HG03108 (cell line): ENCODE measurements around the gene THBS2.
"Not testable (repeated sequence)": the region's sequence is repeated elsewhere in the genome, so short reads cannot be mapped to it uniquely, and the experiment has no call there.

Experiments used
- ATAC-seq: cut with Tn5 transposase; IDR thresholded peaks from one replicate; pipeline ENCODE4 v1.9.1; 2021; ENCODE audit warnings: moderate library complexity; ENCODE audit not compliant: unreplicated experiment

The THBS2 gene

DNA sequence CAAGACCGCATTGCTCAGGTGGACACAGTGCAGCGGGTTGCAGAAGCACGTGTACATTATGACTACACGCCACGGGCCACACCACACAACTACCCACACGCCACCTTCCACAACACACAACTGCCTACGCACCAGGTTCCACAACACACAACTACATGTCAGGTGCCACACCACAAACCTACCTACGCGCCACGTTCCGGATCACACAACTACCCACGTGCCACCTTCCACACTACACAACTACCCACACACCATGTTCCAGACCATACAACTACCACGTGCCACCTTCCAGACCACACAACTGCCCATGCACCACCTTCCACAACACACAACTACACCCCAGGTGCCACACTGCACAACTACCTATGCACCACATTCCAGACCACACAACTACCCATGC is 20.5 kb downstream of the THBS2 start:
- no peak for ATAC-seq

DNA sequence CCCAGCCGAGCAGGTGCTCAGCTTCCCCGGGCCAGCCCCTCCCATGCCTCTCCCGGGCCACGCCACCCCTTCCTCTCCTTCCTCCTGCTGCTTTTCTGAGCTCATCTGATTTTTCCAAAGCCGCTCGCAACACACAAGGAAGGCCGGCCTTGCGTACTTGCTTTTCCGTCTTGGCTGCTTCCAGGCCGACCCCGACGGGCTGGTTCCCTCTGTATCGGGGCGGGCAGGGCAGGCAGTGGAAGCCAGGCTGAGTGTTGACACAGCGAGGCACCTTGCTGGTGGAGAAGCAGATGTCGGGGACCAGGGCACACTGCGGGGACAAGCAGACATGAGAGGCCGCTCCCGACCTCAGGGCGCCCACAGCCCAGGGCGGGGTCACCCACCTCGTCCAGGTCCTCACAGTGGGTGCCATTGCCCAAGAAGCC is 21.1 kb downstream of the THBS2 start:
- ATAC-seq = no peak

DNA sequence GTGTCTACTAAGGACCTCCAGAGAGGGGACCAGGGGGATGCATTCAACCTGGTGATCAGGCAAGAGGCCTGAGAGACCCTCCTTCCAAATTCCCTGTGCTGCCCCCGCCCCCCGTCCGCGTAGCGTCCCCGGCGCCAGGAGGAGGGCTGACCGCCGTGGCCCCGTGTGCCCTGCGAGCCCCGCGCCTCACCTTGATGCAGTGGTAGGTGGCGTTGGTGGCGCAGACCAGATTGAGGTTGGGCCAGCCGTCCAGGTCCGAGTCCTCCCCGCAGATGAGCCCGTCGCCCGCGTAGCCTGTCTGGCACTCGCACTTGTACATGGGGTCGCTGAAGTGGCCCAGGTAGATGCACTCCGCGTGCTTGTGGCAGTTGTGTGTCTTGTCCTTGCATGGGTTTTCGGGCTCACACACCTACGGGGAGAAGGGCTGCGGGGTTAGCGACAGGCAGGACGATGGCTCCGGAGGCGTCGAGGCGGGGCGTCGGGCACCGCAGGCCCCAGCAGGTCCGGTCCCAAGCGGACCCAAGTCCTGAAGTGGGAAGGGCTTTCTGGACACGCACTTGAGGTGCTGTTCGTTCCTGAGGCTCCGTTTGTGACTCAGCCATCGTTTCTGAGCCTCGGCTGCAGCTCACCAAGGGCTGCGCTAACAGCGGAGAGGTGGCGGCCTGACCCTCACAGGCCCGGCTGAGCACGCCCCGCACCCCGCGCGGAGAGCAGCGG is 21.7 kb downstream of the THBS2 start:
- ATAC-seq = no peak

DNA sequence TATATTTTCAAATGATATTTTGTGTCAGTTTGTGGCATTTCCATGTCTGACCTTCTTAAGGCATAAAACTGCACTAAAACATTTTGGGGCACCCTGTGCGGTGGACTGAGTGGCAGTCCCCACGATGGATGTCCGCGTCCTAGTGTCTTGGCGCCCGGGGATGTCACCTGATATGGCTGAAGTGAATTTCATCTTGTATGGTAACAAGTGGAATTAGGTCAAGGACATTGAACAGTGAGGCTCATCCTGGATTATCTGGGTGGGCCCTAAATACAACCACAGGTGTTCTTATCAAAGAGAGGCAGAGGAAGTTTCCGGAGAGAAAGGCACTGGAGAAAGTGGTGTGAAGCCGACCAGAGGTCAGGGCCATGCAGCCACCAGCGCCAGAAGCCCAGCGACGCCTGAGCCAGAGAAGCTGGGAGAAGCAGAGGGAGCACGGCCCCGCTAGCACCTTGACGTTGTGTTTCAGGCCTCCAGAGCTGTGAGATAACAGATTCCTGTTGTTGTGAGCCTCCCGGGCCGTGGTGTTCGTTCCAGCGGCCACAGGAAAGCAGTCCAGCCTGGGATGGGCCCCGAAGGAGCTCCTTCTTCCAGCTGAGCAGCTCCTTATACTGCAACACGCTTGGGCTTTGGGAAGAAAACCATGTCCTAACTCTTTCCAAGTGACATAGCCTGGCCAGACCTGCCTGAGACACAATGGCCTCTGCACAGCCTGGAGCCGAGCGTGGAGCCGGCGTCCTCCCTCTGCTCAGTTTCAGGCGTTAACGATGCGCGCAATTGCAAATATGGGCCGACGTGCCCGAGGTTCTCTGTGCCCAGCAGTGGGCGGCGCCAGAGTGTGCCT is 22.5 kb downstream of the THBS2 start:
- ATAC-seq = no peak

DNA sequence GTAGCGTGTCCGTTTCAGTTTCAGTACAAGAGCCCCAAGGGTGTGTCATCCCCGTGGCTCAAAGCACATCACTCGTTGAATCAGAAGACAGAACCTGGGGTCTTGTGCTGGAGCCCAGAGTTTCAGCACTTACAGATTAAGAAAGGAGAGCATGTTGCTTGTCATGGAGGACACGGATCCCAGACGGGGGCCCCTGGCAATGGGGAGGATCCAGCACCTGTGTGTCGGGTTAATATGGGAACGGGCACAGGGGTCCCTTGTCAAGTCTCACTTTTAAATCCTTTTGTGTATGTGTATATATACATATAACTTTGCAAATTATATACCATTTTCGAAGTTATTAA is 23.4 kb downstream of the THBS2 start:
- no peak for ATAC-seq

DNA sequence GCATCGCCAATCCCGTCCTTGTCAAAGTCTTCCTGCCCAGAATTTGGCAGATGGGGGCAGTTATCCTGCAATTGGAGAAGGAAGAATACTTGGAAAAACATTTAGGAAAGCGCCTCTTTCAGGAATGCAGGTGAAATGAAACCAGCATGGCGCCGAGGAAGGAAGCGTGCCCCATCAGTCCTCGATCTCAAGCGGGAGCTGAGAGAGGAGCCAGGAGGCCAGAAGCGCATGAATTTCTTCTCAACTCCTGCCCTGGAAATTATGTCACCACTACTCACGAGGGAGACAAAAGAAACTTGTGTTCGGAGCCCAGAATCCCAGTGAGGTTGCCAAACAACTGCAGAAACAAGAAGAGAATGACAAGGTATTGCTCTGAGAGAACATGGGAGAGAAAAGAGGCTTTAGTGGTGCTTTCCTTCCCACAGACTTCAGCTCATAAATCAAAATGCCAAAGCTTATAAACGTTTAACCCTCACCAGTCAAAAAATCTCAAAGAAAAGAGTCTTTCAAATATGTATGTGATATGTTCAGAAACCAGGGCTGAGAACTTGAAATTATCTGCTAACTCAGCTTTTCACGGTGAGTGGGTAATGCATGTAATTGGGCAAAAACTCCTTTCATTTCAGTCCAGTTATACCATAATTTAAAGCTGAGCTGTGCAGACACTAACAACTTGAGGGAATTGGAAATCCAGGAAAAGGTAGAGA is 23.9 kb downstream of the THBS2 start:
- no peak for ATAC-seq

DNA sequence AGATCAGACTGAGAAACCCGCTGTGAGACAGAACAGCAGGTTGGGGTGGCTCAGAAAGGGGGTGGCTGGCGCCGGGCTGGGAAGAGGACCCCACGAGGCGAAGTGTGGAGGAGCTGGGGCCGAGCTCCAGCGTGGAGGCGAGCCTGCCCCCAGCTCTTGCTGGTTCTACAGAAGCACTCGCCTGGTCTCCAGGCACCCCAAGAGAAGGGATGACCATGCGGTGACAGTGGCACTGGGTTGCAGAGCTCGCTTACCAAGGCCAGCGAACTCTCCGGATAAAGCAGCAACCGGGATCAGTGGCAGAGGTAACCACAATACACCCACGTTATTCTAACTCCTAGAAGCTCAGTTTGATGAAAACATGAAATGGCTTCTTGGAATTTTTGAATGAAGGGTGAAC is 26.5 kb downstream of the THBS2 start:
- ATAC-seq = no peak

DNA sequence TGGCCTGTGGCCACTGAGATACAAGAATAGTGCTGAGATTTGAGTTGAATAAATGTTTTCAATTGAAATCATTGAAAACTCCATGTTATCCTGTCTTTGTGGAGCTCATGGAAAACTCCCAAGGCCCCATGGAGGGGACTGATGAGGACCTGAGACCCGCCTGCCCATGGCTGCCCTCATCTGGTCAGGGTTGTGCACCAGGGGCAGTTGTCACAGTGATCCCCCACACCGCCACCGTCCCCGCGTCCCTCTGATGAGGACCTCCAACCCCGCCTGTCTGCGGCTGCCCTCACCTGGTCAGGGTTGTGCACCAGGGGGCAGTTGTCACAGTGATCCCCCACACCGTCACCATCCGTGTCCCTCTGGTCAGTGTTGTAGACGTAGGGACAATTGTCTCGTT is 27.8 kb downstream of the THBS2 start:
- ATAC-seq = no peak

DNA sequence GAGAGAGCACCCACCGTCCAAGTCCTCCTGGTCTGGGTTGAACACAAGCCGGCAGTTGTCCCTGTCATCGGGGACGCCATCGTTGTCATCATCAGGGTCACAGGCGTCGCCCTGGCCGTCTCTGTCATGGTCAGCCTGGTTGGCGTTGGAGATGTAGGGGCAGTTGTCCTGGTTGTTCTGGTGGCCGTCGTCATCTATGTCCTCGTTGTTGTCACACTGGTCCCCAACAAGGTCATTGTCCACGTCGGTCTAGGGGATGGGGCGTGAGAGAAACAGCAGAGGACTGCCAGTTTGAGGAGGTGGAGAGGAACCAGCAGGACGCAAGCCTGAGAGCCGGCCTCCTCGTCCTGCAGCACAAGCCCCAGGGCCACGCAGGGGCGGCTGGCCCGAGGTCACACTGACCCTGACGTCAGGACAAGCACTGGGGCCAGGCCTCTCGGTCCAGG is 28.5 kb downstream of the THBS2 start:
- ATAC-seq = no peak

DNA sequence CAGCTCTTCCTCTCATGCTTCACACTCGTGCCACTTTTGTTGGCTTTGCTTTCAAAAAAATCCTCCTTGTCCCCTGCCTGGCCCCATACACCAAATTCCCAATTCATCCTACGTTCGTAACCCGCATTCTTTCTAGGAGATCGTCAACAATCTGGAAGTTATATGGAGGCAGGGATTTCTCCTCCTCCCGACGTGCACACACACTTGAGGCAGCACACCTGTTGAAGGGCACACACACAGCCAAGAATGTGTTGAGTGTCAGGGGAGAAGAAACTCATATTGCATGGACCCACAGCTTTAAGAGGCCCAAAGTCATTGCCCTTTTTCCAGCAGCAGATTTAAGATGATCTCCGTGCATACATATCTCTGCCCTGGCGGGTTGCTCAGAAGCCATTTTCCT is 28.9 kb downstream of the THBS2 start:
- ATAC-seq = no peak

DNA sequence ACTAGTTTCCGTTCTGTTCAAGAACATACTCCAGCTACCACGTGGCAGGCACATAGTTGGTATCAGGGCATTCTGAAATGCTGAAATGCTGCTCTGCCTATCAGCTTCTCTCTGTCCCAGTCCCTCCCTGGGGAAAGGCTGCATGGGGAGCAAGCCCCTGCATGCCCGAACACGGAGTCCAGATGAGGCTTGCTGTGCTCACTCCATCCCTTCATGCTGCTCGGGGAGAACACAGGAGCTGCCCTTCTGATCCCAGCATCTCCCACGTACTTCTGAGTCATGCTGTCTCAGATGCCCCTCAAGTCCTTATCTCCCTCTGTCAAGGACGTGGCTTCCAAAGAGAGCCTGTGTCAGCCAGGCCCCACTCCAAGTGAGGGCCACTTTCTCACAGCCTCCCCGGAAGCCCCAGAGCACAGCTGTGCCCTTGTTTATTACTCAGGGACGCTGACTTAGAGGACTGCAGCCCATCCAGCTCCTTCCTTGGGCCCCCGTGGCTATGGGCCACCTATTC is 29.4 kb downstream of the THBS2 start:
- ATAC-seq = no peak

DNA sequence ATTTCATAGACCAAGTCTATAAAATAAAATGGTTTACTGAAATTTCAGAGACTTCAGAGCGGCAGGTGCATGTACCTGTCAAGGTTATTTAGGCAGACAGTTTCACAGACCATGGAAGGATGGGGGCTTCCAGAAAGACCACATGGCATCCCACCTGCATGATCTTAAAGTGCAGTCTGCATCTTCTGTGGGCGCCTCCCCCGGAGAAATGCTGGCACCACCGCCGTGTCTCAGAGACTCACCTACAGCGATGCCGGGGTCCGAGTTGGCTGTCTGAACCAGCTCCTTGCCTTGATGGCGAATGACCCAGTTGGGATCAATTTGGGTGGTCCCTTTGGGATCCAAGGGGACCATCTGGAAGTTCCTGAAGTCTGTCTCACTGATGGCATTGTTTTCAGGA is 30.6 kb downstream of the THBS2 start:
- ATAC-seq = no peak

DNA sequence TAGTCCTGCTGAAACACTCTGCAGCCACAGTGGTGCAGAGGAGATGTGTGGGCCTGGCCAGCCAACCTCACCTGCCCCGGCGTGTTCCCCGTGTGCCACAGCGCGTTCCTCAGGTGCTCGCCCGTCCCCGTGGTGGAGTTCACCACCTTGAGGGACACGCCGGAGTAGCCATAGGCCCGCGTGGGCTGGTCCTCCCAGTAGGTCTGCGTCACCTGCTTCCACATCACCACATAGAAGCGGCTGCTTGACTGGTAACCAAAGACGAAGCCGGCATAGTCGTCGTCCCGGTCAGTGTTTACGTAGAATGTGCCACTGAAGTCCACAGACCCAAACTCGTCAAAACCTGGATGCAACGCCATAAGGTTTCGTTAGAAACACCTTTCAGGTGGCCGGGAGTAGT is 31.5 kb downstream of the THBS2 start:
- ATAC-seq = no peak

DNA sequence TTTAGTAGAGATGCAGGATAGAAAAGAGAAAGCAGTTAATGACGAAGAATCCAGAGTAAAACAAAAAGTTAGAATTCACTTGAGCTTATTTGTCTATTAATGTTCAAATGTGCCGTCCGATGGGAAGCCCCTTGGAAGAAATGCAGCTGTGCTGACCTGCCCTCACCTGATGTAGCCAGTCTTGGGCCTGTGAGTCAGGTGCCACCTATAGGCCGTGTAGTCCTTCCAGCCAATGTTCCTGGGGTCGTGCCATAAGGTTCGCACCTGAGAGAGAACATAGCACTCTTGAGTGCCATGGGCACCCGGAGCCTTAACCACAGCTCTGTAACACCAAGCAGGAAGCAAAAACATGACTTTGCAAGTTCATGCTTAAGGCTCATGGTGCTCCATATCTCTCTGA is 32.4 kb downstream of the THBS2 start:
- no peak for ATAC-seq

DNA sequence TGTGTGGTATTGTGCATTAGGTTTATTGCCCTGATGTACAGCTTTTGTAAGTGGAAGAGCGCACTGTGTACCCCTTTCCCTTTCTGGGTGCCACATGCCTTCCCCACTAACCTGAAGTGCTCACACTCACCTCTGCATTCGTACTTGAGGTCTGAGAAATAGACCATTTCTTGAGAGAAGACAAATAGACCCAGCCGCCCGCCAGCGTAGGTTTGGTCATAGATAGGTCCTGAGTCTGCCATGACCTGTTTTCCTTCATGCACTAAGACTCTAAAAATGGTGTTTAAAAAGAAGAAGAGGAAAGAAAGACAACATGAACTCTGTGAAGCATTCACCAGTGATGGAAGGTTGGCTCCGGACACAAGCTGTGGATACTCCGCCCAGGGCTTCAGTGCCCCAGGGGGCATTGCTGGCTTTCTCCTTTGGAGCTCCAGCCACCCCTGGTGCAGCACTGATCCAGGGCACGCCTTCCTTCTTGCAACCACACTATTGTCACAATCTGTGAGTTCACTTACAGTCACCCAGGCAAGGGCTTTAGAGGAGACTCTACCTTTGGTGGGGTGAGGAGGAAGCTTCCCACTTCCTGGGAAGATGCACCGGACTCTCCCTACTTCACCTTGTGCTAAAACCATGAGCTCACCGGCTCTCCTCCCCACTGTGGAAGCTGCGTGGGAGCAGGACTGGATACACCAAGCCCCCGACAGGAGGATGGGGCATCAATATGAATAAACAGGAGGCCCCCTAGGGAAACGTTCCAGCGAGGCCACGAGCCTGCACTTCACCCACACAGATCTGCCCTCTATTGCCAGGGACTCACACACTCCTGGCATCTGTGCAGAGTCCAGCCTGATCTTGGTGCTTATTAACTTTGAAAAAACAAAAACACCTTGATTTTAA is 33.3 kb downstream of the THBS2 start:
- ATAC-seq = no peak

DNA sequence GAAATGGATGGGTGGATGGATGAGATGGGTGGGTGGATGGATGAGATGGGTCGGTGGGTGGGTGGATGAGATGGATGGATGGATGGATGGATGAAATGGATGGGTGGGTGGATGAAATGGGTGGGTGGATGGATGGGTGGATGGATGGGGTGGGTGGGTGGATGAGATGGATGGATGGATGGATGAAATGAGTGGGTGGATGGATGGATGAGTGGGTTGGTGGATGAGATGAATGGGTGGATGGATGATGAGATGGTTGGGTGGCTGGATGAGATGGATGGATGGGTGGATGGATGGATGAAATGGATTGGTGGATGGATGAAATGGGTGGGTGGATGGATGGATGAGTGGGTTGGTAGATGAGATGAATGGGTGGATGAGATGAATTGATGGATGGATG is 35.7 kb downstream of the THBS2 start:
- ATAC-seq = no peak

DNA sequence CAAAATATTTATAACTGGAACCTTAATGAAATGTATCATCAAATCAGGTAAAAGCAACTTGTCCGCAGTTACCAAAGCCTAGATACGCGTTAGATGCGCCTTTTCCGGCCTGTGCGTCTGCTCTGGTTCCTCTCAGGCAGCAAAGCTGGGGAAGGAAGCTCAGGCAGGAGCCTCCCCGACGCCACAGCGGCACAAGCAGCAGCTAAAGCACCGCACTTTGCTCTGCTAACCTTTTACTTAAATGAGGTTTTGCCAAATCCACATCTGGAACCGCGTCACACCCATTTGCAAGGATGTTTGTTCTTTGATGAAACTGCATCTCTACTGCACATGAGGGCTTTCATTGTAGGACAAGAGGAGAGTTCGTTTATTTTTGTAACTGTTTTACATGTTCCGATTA is 36.8 kb downstream of the THBS2 start:
- ATAC-seq = no peak

DNA sequence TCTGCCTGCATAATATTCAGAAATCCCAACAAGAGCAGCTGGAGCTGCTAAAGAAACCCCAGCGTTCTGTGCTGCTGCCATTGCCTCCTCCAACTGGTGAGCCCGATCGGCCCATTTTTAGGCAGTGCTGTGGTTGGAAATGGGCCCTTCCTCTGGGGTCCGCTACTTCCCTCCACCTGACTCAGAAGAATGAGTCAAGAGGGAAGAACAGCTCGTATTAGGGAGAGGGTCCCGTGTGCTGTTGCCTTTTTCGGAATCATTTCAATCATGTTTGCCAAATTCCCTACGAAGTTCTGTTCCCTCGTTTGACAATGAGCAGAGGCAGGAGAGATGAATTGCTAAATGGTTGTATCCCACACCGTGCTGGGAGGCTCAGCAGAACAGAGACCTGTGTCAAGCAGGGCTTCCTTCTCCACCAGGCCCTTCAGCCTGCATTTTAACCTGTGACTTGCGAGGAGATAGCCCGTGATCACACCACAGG is 38.4 kb downstream of the THBS2 start:
- no peak for ATAC-seq

DNA sequence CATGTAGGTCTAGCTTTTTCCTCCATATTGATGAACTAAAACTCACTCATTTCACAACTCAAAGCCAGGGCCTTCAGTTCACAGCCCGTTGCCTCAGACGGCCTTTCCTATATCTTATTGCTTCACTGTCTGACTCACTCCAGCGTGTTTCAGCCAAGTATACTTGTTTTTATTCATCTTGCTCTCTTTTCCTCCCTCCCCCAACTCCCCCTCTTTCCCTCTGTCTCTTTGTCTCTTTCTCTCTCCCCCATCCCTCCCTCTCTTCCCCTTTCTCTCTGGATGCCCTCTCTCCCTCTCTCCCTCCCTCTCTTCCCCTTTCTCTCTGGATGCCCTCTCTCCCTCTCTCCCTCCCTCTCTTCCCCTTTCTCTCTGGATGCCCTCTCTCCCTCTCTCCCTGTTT is 38.9 kb downstream of the THBS2 start:
- not testable (repeated sequence) for ATAC-seq

DNA sequence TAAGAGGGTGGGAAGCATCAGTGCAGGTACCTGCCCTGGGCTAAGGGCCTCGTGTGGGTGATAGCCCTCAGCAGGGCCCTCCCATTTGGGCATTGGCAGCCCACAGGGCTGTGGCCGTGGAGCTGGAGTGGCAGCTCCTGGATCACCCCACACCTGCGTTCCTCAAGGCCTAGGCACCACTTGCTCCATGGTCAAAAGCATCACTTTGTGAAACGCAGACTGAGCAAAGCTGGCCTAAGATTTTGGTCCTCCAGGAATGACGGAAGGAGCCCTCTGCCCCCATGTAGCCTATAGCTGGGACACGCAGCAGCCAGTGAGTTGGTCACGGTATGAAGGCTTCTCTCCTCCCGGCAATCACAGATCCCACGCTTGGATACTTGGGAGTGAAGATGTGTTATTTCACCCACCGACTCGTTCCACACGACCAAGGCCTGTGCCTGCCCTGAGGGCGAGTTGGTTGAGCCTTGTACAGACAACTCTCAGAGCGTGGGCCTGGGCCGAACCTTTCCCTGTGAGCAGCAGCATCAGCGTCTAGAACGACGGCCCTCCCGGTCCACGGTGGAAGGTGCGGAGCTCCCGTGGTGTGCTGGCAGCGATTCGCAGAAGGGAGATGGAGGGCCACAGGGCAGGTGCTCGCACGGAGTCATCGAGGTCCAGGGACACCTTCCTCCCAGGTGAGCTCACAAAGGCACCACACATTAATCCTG is 39.7 kb downstream of the THBS2 start:
- ATAC-seq = no peak
